Spleen (tissue), 11 donors: Measurements from ENCODE around the gene AGAP5. TPM values are rescaled to one million over a fixed set of nuclear protein-coding genes. Genes with fewer than 3 reads are reported as not detected.

Experiments used
- DNase-seq: peaks from one replicate; pipeline ENCODE4 v3.0.0-alpha.2; 2020
- H3K27ac ChIP-seq, 8 donors: fragments of 200-600 bp; sonication (generic) in 7 of 8; 1 replicate in 4 of 8; 2 replicates in 4 of 8; pipeline versions ENCODE4 v1.5.0 to v1.8.0; 2016 to 2021; ENCODE audit warnings: inconsistent platforms in 4 of 8, mild to moderate bottlenecking in 4 of 8, moderate library complexity in 1 of 8
- H3K27me3 ChIP-seq, 7 donors: fragments of 200-600 bp; sonication (generic) in 6 of 7; replicated peaks in 1 of 7; 1 replicate in 4 of 7; 2 replicates in 3 of 7; pipeline versions ENCODE4 v1.5.0 to v1.8.0; 2016 to 2021; ENCODE audit warnings: inconsistent platforms in 3 of 7, mild to moderate bottlenecking in 1 of 7
- H3K36me3 ChIP-seq, 6 donors: fragments of 200-600 bp; sonication (generic) in 5 of 6; 1 replicate in 4 of 6; 2 replicates in 2 of 6; pipeline versions ENCODE4 v1.5.0 to v1.8.0; 2016 to 2021; ENCODE audit warnings: inconsistent platforms in 2 of 6
- H3K4me1 ChIP-seq, 6 donors: fragments of 200-600 bp; sonication (generic) in 5 of 6; 1 replicate in 3 of 6; 2 replicates in 3 of 6; pipeline versions ENCODE4 v1.5.0 to v1.8.0; 2016 to 2021; ENCODE audit warnings: inconsistent platforms in 3 of 6
- H3K4me3 ChIP-seq, 8 donors: fragments of 200-600 bp; sonication (generic) in 7 of 8; 1 replicate in 4 of 8; 2 replicates in 4 of 8; pipeline versions ENCODE4 v1.5.0 to v1.8.0; 2016 to 2021; ENCODE audit warnings: inconsistent platforms in 4 of 8, mild to moderate bottlenecking in 4 of 8, moderate library complexity in 2 of 8
- H3K9me3 ChIP-seq, 8 donors: fragments of 200-600 bp; sonication (generic) in 7 of 8; 1 replicate in 4 of 8; 2 replicates in 4 of 8; pipeline versions ENCODE4 v1.5.0 to v1.8.0; 2016 to 2021; ENCODE audit warnings: inconsistent platforms in 4 of 8
- CTCF ChIP-seq, 11 experiments: fragments of 200-600 bp in 7 of 11; fragments of 450-650 bp in 4 of 11; sonication (generic) in 4 of 11; IDR thresholded peaks in 8 of 11; conservative IDR thresholded peaks in 3 of 11; 1 replicate in 7 of 11; 2 replicates in 4 of 11; pipeline versions ENCODE4 v1.4.0 to v1.8.0; 2016 to 2021; ENCODE audit warnings: antibody characterized with exemption in 11 of 11, inconsistent platforms in 4 of 11, mild to moderate bottlenecking in 1 of 11
- POLR2A ChIP-seq, 3 donors: fragments of 450-650 bp; IDR thresholded peaks; one replicate each; pipeline ENCODE4 v1.5.1; 2017; ENCODE audit warnings: antibody characterized with exemption in 3 of 3, mild to moderate bottlenecking in 1 of 3
- POLR2AphosphoS5 ChIP-seq, 3 donors: sonication (generic); formaldehyde crosslinking; IDR thresholded peaks; one replicate each; pipeline ENCODE4 v1.5.1; 2017; ENCODE audit warnings: antibody characterized with exemption in 3 of 3
- WGBS, 5 donors: extraction: QIAGEN DNeasy Blood & Tissue Kit in 3 of 5; methylation state at CpG; one replicate each; pipeline versions ENCODE4 v1.1.5 to v1.1.7; 2013 to 2018; 5-methylcytosine and 5-hydroxymethylcytosine counted together
- intact Hi-C: fragments of 100-400 bp; cut with DNase I; formaldehyde crosslinking; loops from one replicate; pipeline ENCODE4 v1.15.0; 2023; ENCODE audit warnings: low total_unique reads
- polyA plus RNA-seq, 3 donors: library from polyadenylated mRNA; stranded (reverse); fragments of 200-250 nt; gene quantifications; one replicate each; pipeline ENCODE4 v1.2.1, GENCODE V29; 2013
- small RNA-seq, 4 donors: library from RNA; depleted of rRNA; stranded (forward); fragments of <200 nt; gene quantifications; one replicate each; pipeline ENCODE3, GENCODE V24; 2016
- total RNA-seq, 7 donors: library from RNA; depleted of rRNA in 3 of 7; stranded (reverse); fragments of >200 nt in 3 of 7; fragmentation: NEBNext Ultra II Directional in 4 of 7; extraction: Animal tissue kit (Norgen Biotek cat#: 25700) in 4 of 7; gene quantifications; one replicate each; pipeline versions ENCODE4 v1.1.0 to v1.2.1, GENCODE V29; 2016 to 2021
- donor health status: healthy with polysubstance abuse.
- donor health status: DM: no; HTN: no; CAD: no; lungs with moderate emphysema.
- donor health status: DM: no; HTN: no; CAD: no.
- donor health status: Bipolar disorder and iron deficiency.
- donor health status: healthy.
- donor health status: DM: no; HTN: no; CAD: no.
- donor health status: DM: yes; HTN: yes; CAD: no.

The AGAP5 gene
- total and polyA plus RNA-seq, 10 donors, result 2.6 to 15.7 (median 9.3) TPM

- H3K27ac ChIP-seq, result peak overlapping the region in 7 of 8 donors; percentile 58 to 86 (median 84)
- peaks cover 6 to 21% (median 16%) of the 10 kb centered on the region in 6 donors for H3K4me1 ChIP-seq
- DNase-seq, result peak; percentile 84
- intact Hi-C loops, result no loop called here
- H3K9me3 ChIP-seq, result no peaks in the 10 kb centered on the region
- H3K27me3 ChIP-seq, result no peaks in the 10 kb centered on the region
- no peak for TF ChIP-seq POLR2AphosphoS5 (IDR thresholded peaks at IDR 0.05)
- no peak for TF ChIP-seq CTCF (IDR thresholded peaks at IDR 0.05 in 8 of 11, conservative IDR thresholded peaks at IDR 0.05 in 3 of 11)
- no peak for TF ChIP-seq POLR2A (IDR thresholded peaks at IDR 0.05)
- no peaks in the 10 kb centered on the region for H3K36me3 ChIP-seq
- 0 to 2% (median 1%) methylated on average over 44 to 46 of the region's 46 CpGs for WGBS, 5 donors
- H3K4me3 ChIP-seq, result peak overlapping the region; percentile 64 to 98 (median 91)
Observed at GRCh38 chr10:73625004-73625883, 72.7 kb downstream of the AGAP5 start.

Small RNA genes lying within 50 kb of the gene (small RNA-seq; reads per million reads assigned to genes)
- 0 reads per million in 4 donors for gene AC022400.4
- gene RNA5SP320, result 0 reads per million in 4 donors

Other genes with a start within 250 kb of the AGAP5 start
- 10 to 100 TPM; 37.2 to 61.2 (median 43.2) TPM for gene PPP3CB, start 202.1 kb downstream of the AGAP5 start, total RNA-seq
- 10 to 100 TPM; 25.5 to 29.9 (median 27.4) TPM for gene PPP3CB, start 202.1 kb downstream of the AGAP5 start, polyA plus RNA-seq
- gene USP54, start 106.8 kb downstream of the AGAP5 start, total RNA-seq, result 10 to 100 TPM in 4 of 7 donors, 1 to 10 TPM in 3; 5.6 to 16.8 (median 10.6) TPM
- gene USP54, start 106.8 kb downstream of the AGAP5 start, polyA plus RNA-seq, result 1 to 10 TPM; 1.1 to 2.0 (median 1.7) TPM
- 1 to 10 TPM in 2 of 7 donors, under 1 TPM in 3, not detected in 2; 0.54 to 2.1 (median 0.94) TPM for gene MYOZ1, start 56.6 kb downstream of the AGAP5 start, total RNA-seq
- gene MYOZ1, start 56.6 kb downstream of the AGAP5 start, polyA plus RNA-seq, result under 1 TPM; 0.26 to 0.48 (median 0.32) TPM
- gene SYNPO2L, start 42.1 kb downstream of the AGAP5 start, total RNA-seq, result under 1 TPM in 2 of 7 donors, not detected in 5; 0.19 to 0.23 TPM
- gene SYNPO2L, start 42.1 kb downstream of the AGAP5 start, polyA plus RNA-seq, result under 1 TPM; 0.02 to 0.06 (median 0.04) TPM
- 10 to 100 TPM; 61.1 to 75.6 (median 71.6) TPM for gene SEC24C, start 46.3 kb upstream of the AGAP5 start, total RNA-seq
- gene SEC24C, start 46.3 kb upstream of the AGAP5 start, polyA plus RNA-seq, result 10 to 100 TPM; 20.4 to 42.3 (median 28.6) TPM
- gene CHCHD1, start 83.9 kb upstream of the AGAP5 start, total RNA-seq, result 10 to 100 TPM; 14.6 to 31.6 (median 18.3) TPM
- 10 to 100 TPM; 57.9 to 75.9 (median 73.1) TPM for gene CHCHD1, start 83.9 kb upstream of the AGAP5 start, polyA plus RNA-seq
- gene ZSWIM8, start 87.5 kb upstream of the AGAP5 start, total RNA-seq, result 100 to 1,000 TPM in 6 of 7 donors, 10 to 100 TPM in 1; 97.0 to 141 (median 129) TPM
- 100 to 1,000 TPM in 2 of 3 donors, 10 to 100 TPM in 1; 51.5 to 109 (median 101) TPM for gene ZSWIM8, start 87.5 kb upstream of the AGAP5 start, polyA plus RNA-seq
- gene NDST2, start 113.5 kb upstream of the AGAP5 start, total RNA-seq, result 100 to 1,000 TPM in 5 of 7 donors, 10 to 100 TPM in 2; 84.6 to 159 (median 117) TPM
- 10 to 100 TPM; 10.9 to 21.7 (median 12.3) TPM for gene NDST2, start 113.5 kb upstream of the AGAP5 start, polyA plus RNA-seq
- gene CAMK2G, start 176.4 kb upstream of the AGAP5 start, total RNA-seq, result 10 to 100 TPM; 32.7 to 55.2 (median 45.8) TPM
- 10 to 100 TPM; 10.4 to 18.0 (median 17.1) TPM for gene CAMK2G, start 176.4 kb upstream of the AGAP5 start, polyA plus RNA-seq
- 10 to 100 TPM; 19.1 to 95.0 (median 40.7) TPM for gene PLAU, start 213.0 kb upstream of the AGAP5 start, total RNA-seq
- gene PLAU, start 213.0 kb upstream of the AGAP5 start, polyA plus RNA-seq, result 10 to 100 TPM in 2 of 3 donors, 1 to 10 TPM in 1; 9.6 to 18.3 (median 16.8) TPM